ENCODE measurements around the gene RBMS1. TPM values are rescaled to one million over a fixed set of nuclear protein-coding genes. Genes with fewer than 3 reads are reported as not detected.

RBMS1 gene
- total RNA-seq, 4 donors from 2014 or later: 13.5 to 31.6 (median 23.0) TPM

- no peaks in the 10 kb centered on the region for H3K9me3 ChIP-seq
- no peaks in the 10 kb centered on the region for H3K27me3 ChIP-seq
- H3K4me3 ChIP-seq: no peak overlapping the region
- H3K36me3 ChIP-seq: no peaks in the 10 kb centered on the region
- intact Hi-C loops (cut with DNase I; ENCODE audit: low total_unique reads) (loop anchor here (10.0 kb wide), 1 partner anchor 690 kb away; no protein-coding TSS in a partner anchor), in situ Hi-C loops (cut with MboI; ENCODE audit: low pct_ligation_motif_present in 1 of 4, low pct_unique_long_range_greater_than_20kb in 1 of 4, low sequenced_read_pairs in 3 of 4) (loop anchor here in 2 of 4 donors (25.0 kb wide), 1 partner anchor 723 kb away; no protein-coding TSS in a partner anchor)
- H3K4me1 ChIP-seq: peaks cover 0 to 7% (median 2%) of the 10 kb centered on the region in 4 donors
- H3K27ac ChIP-seq: no peak overlapping the region
- WGBS, 2 donors (ENCODE audit: low coverage in 1 of 2): 97 to 100% methylated on average over 1 of the region's 1 CpG
- DNase-seq: no peak
- TF ChIP-seq, protein P1, sequence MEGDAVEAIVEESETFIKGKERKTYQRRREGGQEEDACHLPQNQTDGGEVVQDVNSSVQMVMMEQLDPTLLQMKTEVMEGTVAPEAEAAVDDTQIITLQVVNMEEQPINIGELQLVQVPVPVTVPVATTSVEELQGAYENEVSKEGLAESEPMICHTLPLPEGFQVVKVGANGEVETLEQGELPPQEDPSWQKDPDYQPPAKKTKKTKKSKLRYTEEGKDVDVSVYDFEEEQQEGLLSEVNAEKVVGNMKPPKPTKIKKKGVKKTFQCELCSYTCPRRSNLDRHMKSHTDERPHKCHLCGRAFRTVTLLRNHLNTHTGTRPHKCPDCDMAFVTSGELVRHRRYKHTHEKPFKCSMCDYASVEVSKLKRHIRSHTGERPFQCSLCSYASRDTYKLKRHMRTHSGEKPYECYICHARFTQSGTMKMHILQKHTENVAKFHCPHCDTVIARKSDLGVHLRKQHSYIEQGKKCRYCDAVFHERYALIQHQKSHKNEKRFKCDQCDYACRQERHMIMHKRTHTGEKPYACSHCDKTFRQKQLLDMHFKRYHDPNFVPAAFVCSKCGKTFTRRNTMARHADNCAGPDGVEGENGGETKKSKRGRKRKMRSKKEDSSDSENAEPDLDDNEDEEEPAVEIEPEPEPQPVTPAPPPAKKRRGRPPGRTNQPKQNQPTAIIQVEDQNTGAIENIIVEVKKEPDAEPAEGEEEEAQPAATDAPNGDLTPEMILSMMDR (IDR thresholded peaks at IDR 0.05): no peak
- no peak for TF ChIP-seq POLR2A (IDR thresholded peaks at IDR 0.05)
- TF ChIP-seq POLR2AphosphoS5 (IDR thresholded peaks at IDR 0.05): no peak
- TF ChIP-seq EP300 (IDR thresholded peaks at IDR 0.05; ENCODE audit: low read depth): no peak
These were observed 229.3 kb downstream of the RBMS1 start for GRCh38 chr2:160264308-160264707.

DNA sequence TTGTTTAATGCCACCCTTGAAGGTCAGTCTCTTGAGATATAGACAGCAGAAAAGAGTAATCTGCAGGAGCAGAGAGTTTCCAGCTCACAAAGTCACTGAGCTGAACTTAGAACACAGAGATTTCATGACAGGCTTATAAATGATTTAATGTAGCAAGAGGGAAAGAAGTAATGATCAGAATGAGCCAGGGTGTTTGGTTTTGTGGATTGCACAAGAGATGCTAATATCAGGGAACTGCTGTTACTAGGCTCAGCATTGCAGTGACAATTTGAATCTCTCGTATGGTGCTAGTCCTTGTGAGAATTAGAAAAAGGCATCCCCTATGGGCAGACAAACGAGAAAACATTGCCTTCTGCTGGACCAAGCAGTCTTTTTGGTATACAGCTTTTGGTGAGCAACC is 231.9 kb downstream of the RBMS1 start:
- in situ Hi-C loops (cut with MboI; ENCODE audit: low pct_ligation_motif_present in 1 of 4, low pct_unique_long_range_greater_than_20kb in 1 of 4, low sequenced_read_pairs in 3 of 4) (loop anchor here in 2 of 4 donors (25.0 kb wide), 1 partner anchor 726 kb away; no protein-coding TSS in a partner anchor), intact Hi-C loops (cut with DNase I; ENCODE audit: low total_unique reads) (loop anchor here (10.0 kb wide), 1 partner anchor 693 kb away; no protein-coding TSS in a partner anchor)
- Histone ChIP-seq H3K4me3 (no peak overlapping the region), H3K36me3 (no peaks in the 10 kb centered on the region), H3K27me3 (no peaks in the 10 kb centered on the region), H3K4me1 (peaks cover 0 to 7% (median 0%) of the 10 kb centered on the region in 4 donors), H3K9me3 (no peaks in the 10 kb centered on the region), H3K27ac (no peak overlapping the region)
- WGBS, 2 donors (ENCODE audit: low coverage in 1 of 2): 73% methylated on average over 2 of the region's 2 CpGs; no CpG with 5 or more reads in 1 of the 2 donors
- TF ChIP-seq EP300 (IDR thresholded peaks at IDR 0.05; ENCODE audit: low read depth) (no peak), POLR2A (IDR thresholded peaks at IDR 0.05) (no peak), POLR2AphosphoS5 (IDR thresholded peaks at IDR 0.05) (no peak)
- TF ChIP-seq, protein P1 (IDR thresholded peaks at IDR 0.05): no peak
- no peak for DNase-seq

GRCh38 chr2:160258492-160258805 is 235.2 kb downstream of the RBMS1 start:
- Histone ChIP-seq H3K36me3 (no peaks in the 10 kb centered on the region), H3K9me3 (no peaks in the 10 kb centered on the region), H3K4me1 (peaks cover 0 to 10% (median 0%) of the 10 kb centered on the region in 4 donors), H3K27me3 (no peaks in the 10 kb centered on the region), H3K4me3 (no peak overlapping the region), H3K27ac (no peak overlapping the region)
- intact Hi-C loops (cut with DNase I; ENCODE audit: low total_unique reads) (loop anchor here (10.0 kb wide), 1 partner anchor 726 kb away; no protein-coding TSS in a partner anchor), in situ Hi-C loops (cut with MboI; ENCODE audit: low pct_ligation_motif_present in 1 of 4, low pct_unique_long_range_greater_than_20kb in 1 of 4, low sequenced_read_pairs in 3 of 4) (loop anchor here in 2 of 4 donors (25.0 kb wide), 1 partner anchor 729 kb away; no protein-coding TSS in a partner anchor)
- whole genome bisulfite sequencing, 2 donors (ENCODE audit: low coverage in 1 of 2): 72 to 80% methylated on average over 1 to 2 of the region's 2 CpGs
- TF ChIP-seq POLR2AphosphoS5 (IDR thresholded peaks at IDR 0.05): no peak
- TF ChIP-seq, protein P1 (IDR thresholded peaks at IDR 0.05): no peak
- no peak for TF ChIP-seq EP300 (IDR thresholded peaks at IDR 0.05; ENCODE audit: low read depth)
- no peak for TF ChIP-seq POLR2A (IDR thresholded peaks at IDR 0.05)
- no peak for DNase-seq

GRCh38 chr2:160257743-160258491 is 235.7 kb downstream of the RBMS1 start:
- H3K4me1 ChIP-seq: peaks cover 0 to 10% (median 0%) of the 10 kb centered on the region in 4 donors
- no peaks in the 10 kb centered on the region for H3K9me3 ChIP-seq
- intact Hi-C loops (cut with DNase I; ENCODE audit: low total_unique reads): loop anchor here (10.0 kb wide), 1 partner anchor 727 kb away; no protein-coding TSS in a partner anchor
- DNase-seq: no peak
- H3K27me3 ChIP-seq: no peaks in the 10 kb centered on the region
- no peaks in the 10 kb centered on the region for H3K36me3 ChIP-seq
- in situ Hi-C loops (cut with MboI; ENCODE audit: low pct_ligation_motif_present in 1 of 4, low pct_unique_long_range_greater_than_20kb in 1 of 4, low sequenced_read_pairs in 3 of 4): loop anchor here in 2 of 4 donors (25.0 kb wide), 1 partner anchor 729 kb away; no protein-coding TSS in a partner anchor
- 74 to 85% methylated on average over 3 to 12 of the region's 12 CpGs for WGBS, 2 donors (ENCODE audit: low coverage in 1 of 2)
- no peak overlapping the region for H3K27ac ChIP-seq
- TF ChIP-seq POLR2A (IDR thresholded peaks at IDR 0.05): no peak
- TF ChIP-seq, protein P1 (IDR thresholded peaks at IDR 0.05): no peak
- TF ChIP-seq EP300 (IDR thresholded peaks at IDR 0.05; ENCODE audit: low read depth): no peak
- TF ChIP-seq POLR2AphosphoS5 (IDR thresholded peaks at IDR 0.05): no peak
- no peak overlapping the region for H3K4me3 ChIP-seq
